ENCODE measurements around the gene TRIM21. TPM values are rescaled to one million over a fixed set of nuclear protein-coding genes. Genes with fewer than 3 reads are reported as not detected.
"Not testable (repeated sequence)": the region's sequence is repeated elsewhere in the genome, so short reads cannot be mapped to it uniquely, and the experiment has no call there.

Gene TRIM21
- total RNA-seq, 2 donors from 2014 or later: 6.0 to 10.9 TPM

DNA sequence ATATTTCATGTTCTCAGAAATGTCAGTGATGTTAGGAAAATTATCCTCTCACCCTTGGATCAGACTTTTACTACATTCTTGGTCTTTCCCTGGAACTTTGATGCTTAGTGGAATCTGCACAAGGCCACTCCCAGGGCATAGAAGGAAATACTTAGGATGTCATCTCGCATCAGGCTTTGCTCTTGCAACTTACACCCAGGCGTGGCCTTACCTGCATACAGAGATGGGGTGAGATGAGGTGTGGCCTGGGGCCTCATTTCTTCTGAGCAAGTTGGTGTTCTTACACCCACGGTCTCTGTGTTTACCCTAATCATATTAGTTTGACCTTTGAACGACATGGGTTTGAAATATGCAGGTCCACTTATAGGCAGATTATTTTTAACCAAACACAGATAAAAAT lies 36.5 kb upstream of the TRIM21 start:
- ATAC-seq: no peak
- WGBS, 2 donors: 52 to 55% methylated on average over 4 of the region's 4 CpGs
- Histone ChIP-seq H3K9me3 (no peaks in the 10 kb centered on the region), H3K4me1 (no peaks in the 10 kb centered on the region), H3K4me3 (no peak overlapping the region), H3K27ac (no peak overlapping the region), H3K36me3 (replicated peaks in 1 of 2; ENCODE audit: insufficient read depth in 1 of 2, low read depth in 2 of 2) (no peaks in the 10 kb centered on the region), H3K27me3 (no peaks in the 10 kb centered on the region)
- intact Hi-C loops (cut with DNase I): no loop called here
- DNase-seq: no peak
- TF ChIP-seq POLR2A (IDR thresholded peaks at IDR 0.05): no peak
- TF ChIP-seq, protein P1, sequence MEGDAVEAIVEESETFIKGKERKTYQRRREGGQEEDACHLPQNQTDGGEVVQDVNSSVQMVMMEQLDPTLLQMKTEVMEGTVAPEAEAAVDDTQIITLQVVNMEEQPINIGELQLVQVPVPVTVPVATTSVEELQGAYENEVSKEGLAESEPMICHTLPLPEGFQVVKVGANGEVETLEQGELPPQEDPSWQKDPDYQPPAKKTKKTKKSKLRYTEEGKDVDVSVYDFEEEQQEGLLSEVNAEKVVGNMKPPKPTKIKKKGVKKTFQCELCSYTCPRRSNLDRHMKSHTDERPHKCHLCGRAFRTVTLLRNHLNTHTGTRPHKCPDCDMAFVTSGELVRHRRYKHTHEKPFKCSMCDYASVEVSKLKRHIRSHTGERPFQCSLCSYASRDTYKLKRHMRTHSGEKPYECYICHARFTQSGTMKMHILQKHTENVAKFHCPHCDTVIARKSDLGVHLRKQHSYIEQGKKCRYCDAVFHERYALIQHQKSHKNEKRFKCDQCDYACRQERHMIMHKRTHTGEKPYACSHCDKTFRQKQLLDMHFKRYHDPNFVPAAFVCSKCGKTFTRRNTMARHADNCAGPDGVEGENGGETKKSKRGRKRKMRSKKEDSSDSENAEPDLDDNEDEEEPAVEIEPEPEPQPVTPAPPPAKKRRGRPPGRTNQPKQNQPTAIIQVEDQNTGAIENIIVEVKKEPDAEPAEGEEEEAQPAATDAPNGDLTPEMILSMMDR (IDR thresholded peaks at IDR 0.05): no peak

DNA sequence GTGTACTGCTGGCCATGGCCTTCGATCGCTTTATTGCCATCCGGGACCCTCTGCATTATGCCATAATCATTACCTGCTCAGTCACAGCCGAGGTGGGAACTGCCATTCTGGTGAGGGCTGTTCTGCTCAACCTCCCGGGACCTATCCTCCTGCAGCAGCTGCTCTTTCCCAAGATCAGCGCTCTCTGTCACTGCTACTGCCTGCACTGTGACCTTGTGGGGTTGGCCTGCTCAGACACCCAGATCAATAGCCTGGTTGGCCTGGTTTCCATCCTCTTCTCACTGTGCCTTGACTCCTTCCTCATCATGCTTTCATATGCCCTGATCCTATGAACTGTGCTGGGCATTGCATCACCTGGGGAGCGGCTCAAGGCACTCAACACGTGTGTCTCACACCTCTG lies 24.9 kb upstream of the TRIM21 start:
- no peaks in the 10 kb centered on the region for H3K27me3 ChIP-seq
- H3K36me3 ChIP-seq (replicated peaks in 1 of 2; ENCODE audit: insufficient read depth in 1 of 2, low read depth in 2 of 2): no peaks in the 10 kb centered on the region
- ATAC-seq: peak; percentile 95
- WGBS, 2 donors: 24 to 36% methylated on average over 6 to 8 of the region's 8 CpGs
- no peaks in the 10 kb centered on the region for H3K9me3 ChIP-seq
- intact Hi-C loops (cut with DNase I): no loop called here
- DNase-seq: peak; percentile 72 to 83 (median 78)
- TF ChIP-seq, protein P1 (IDR thresholded peaks at IDR 0.05): no peak
- TF ChIP-seq POLR2A (IDR thresholded peaks at IDR 0.05): peak in 1 of 3 donors; percentile 10
- H3K27ac ChIP-seq: peak overlapping the region in 3 of 4 donors; percentile 11 to 48 (median 25)
- peaks cover 9% of the 10 kb centered on the region for H3K4me1 ChIP-seq
- no peak overlapping the region for H3K4me3 ChIP-seq

DNA sequence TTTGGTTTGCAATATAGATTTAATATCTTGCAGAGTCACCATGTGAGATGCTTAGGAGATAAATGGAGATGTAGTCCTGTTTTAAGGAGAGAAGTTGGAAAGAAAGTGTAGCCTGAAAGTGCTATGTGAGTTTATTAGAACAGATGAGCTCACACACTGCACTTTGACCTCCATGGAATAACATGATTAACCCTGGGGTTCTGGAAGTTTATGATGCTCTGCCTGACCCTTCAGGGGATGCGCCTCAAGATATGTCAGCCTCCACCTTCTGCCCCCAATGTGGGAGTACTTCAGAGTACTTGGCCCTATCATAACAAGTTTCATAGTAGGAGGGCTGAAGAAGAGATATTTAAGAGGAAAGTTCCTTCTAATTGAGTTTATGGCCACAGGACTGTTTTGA lies 23.3 kb upstream of the TRIM21 start:
- peaks cover 9% of the 10 kb centered on the region for H3K4me1 ChIP-seq
- H3K36me3 ChIP-seq (replicated peaks in 1 of 2; ENCODE audit: insufficient read depth in 1 of 2, low read depth in 2 of 2): no peaks in the 10 kb centered on the region
- H3K27ac ChIP-seq: no peak overlapping the region
- DNase-seq (no peak), ATAC-seq (no peak)
- intact Hi-C loops (cut with DNase I): no loop called here
- TF ChIP-seq, protein P1 (IDR thresholded peaks at IDR 0.05): no peak
- TF ChIP-seq POLR2A (IDR thresholded peaks at IDR 0.05): no peak
- no peak overlapping the region for H3K4me3 ChIP-seq
- no peaks in the 10 kb centered on the region for H3K27me3 ChIP-seq
- WGBS, 2 donors: 61 to 84% methylated on average over 1 of the region's 1 CpG
- no peaks in the 10 kb centered on the region for H3K9me3 ChIP-seq

DNA sequence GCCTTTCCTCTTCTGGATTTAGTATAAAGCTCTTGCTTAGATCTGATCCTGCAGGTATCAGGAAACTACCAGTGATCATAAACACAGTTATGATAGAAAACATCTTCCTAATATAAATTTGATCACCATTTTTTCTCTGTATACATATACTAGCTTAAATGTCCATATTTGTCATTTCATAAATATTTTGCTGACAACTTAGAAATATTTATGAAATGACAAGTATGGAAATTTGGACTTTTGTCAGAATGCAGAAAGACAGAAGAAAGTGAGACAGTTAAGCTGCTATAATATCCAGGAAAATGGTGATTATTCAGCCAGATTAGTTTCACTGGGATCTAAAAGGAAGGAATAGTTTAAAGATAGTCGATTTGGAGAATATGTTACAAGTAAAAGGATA lies 22.8 kb upstream of the TRIM21 start:
- DNase-seq (no peak), ATAC-seq (no peak)
- intact Hi-C loops (cut with DNase I): no loop called here
- Histone ChIP-seq H3K27me3 (no peaks in the 10 kb centered on the region), H3K4me3 (no peak overlapping the region), H3K36me3 (replicated peaks in 1 of 2; ENCODE audit: insufficient read depth in 1 of 2, low read depth in 2 of 2) (no peaks in the 10 kb centered on the region), H3K9me3 (no peaks in the 10 kb centered on the region), H3K27ac (no peak overlapping the region), H3K4me1 (peaks cover 9% of the 10 kb centered on the region)
- TF ChIP-seq, protein P1 (IDR thresholded peaks at IDR 0.05): no peak
- no peak for TF ChIP-seq POLR2A (IDR thresholded peaks at IDR 0.05)
- 46 to 62% methylated on average over 1 of the region's 1 CpG for WGBS, 2 donors

DNA sequence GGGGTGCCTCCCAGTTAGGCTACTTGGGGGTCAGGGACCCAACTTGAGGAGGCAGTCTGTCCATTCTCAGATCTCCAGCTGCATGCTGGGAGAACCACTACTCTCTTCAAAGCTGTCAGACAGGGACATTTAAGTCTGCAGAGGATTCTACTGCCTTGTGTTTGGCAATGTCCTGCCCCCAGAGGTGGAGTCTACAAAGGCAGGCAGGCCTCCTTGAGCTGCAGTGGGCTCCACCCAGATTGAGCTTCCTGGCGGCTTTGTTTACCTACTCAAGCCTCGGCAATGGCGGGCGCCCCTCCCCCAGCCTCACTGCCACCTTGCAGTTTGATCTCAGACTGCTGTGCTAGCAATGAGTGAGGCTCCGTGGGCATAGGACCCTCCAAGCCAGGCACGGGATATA lies 12.7 kb upstream of the TRIM21 start:
- DNase-seq; H3K4me1 ChIP-seq; H3K27me3 ChIP-seq; intact Hi-C loops (cut with DNase I); H3K36me3 ChIP-seq (replicated peaks in 1 of 2; ENCODE audit: insufficient read depth in 1 of 2, low read depth in 2 of 2); H3K27ac ChIP-seq; H3K4me3 ChIP-seq; ATAC-seq; H3K9me3 ChIP-seq: not testable (repeated sequence)
- 61 to 72% methylated on average over 5 to 6 of the region's 6 CpGs for WGBS, 2 donors
